Measurements from ENCODE around the gene OR5AU1.
"Not testable (repeated sequence)": the region's sequence is repeated elsewhere in the genome, so short reads cannot be mapped to it uniquely, and the experiment has no call there.

OR5AU1 gene

DNA sequence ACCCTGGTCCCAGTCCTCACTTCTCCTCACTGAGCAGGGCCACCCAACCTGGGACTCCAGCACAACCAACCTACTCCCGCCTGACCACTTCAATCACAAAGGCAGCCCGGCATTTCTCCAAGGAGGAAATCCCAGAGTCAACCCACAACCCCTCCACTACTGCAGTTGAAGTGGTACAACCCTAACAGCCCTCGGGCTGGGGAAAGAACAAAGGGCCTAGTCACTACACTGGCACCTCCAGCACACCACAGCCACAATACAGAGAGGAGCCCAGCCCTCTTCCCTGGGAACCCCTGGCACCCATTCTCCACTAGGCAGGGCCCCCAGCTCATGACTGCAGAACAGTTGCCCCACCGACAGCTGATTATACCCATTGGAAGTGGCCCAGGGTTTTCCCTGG lies 13.7 kb upstream of the OR5AU1 start:
- no peak for DNase-seq

DNA sequence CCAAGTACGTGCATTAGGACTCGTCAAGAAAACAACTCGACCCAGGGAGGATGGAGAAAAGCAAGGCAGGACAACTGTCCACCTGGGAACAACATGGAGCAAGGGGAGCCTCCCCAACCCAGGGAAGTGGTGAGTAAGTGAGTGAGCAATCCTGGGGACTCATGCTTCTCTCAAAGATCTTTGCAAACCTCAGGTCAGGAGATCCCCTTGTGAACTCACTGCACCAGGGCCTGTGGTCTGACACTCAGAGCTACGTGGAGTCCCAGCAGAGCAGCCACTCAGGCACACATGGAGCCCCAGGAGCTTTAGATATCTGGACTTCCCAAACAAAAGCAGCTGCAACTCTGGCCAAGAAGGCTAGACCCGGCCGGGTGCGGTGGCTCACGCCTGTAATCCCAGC lies 12.2 kb upstream of the OR5AU1 start:
- no peak for DNase-seq

DNA sequence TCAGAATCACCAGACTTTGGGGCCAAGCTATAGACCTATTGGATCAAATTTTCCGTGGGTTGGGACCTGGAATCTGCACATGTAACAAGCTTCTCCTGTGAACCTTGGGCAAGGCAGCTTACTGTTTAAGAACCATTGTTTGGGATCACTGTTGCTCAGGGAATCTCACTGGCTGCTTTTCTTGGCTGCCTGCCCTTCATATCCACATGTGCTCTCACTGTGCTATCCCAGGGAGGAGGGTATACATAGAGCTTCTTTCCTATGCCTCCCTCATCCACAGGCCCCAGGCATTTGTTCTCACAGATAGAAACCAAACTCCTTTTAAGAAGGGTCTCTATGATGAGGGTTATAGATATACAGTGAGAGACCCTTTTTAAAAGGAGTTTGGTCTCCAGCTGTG lies 9.8 kb upstream of the OR5AU1 start:
- DNase-seq: not testable (repeated sequence)

DNA sequence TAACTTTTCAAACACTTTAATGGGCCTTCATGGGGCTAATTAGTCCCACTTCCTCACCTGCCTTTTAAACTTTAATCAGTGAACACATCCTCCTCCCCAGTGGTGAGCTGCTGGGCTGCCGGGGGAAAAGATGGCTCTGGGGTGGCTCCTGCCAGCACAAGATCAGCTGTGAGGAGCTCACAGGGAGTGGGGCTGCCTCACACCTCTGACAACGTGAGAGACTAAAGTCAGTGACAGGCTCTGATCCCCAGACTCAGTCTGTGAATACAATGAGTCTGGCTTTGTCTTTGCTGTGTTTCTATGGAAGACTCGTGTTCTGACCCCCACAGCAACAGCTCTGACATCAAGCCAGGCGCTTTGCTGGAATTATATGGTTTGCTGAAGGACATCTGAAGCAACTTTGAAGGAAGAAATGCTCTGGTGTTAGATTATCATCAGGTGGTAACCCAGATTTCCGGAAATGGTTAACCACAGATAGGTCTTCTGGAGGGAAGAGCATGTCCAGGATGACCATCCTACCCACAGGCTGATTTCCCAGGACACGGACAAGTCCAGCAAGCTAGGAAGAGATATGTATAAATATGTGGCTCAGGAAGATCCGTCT lies 9.2 kb upstream of the OR5AU1 start:
- DNase-seq: not testable (repeated sequence)

DNA sequence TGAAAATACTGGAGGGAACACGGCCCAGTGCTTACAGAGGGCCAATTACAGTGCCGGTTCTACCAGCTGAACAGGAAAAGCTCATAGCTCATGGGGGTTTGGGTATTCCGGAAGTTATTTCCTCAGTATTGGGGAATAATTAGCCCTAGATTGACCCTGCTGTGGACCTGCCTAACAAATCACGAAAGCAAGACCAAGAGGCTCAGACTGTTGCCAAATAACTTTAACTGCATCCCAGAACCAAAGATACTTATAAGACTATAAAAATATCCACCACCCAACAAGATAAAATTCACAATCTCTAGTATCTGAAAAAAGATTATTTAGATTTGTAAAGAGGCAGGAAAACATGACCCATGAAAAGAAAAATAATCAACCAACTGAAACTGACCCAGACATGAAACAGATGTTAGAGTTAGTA lies 8.0 kb upstream of the OR5AU1 start:
- DNase-seq: no peak

DNA sequence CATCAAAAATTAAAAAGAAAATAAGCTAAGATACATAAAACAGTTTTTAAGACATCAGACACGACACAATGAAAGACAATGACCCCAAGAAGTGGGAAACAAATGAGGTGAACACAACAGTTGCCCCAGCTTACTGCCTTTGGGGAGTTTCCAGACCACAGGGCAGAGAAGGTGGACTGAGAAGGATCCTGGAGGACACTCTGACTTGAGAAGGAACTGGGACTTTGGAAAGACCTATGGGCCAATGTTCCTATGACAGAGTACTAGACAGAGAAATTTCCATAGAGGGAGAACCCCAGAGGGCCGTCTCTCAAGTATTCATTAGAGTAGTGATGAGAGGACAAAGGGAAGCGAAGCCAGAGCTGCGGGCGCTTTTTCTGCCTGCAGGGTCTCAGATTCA lies 6.2 kb upstream of the OR5AU1 start:
- no peak for DNase-seq

DNA sequence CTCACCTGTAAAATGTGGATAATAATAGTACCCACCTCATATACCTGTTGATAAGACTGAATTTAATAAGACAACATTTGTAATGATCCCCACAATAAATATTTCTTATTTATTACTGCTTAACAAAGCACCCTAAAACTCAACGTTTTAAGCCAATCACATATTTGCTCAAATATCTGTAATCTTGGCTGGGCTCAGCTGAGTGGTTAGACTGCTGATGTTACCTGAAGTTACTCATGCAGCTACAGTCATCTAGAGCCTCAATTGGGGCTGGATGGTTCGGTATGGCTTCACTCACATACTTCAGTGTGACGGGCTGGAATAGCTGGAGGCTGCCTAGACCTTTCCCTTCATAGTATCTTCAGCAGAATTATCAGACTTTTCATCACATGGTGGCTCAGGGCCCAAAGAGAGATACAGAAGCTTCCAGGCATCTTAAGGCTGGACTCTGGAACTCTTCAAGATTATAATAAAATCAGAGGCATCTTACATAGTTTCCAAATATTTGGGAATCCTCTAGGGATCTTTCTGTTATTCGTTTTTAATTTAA lies 4.3 kb upstream of the OR5AU1 start:
- no peak for DNase-seq

DNA sequence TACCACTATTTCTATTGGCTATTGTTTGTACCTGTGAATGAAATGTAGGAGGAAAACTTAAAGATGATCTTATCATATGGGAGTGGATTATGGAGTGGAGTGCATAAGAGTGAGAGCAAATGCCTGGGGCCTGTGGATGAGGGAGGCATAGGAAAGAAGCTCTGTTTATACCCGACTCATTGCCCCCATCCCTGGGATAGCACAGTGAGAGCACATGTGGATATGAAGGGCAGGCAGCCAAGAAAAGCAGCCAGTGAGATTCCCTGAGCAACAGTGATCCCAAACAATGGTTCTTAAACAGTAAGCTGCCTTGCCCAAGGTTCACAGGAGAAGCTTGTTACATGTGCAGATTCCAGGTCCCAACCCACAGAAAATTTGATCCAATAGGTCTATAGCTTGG lies 2.3 kb upstream of the OR5AU1 start:
- DNase-seq: not testable (repeated sequence)

DNA sequence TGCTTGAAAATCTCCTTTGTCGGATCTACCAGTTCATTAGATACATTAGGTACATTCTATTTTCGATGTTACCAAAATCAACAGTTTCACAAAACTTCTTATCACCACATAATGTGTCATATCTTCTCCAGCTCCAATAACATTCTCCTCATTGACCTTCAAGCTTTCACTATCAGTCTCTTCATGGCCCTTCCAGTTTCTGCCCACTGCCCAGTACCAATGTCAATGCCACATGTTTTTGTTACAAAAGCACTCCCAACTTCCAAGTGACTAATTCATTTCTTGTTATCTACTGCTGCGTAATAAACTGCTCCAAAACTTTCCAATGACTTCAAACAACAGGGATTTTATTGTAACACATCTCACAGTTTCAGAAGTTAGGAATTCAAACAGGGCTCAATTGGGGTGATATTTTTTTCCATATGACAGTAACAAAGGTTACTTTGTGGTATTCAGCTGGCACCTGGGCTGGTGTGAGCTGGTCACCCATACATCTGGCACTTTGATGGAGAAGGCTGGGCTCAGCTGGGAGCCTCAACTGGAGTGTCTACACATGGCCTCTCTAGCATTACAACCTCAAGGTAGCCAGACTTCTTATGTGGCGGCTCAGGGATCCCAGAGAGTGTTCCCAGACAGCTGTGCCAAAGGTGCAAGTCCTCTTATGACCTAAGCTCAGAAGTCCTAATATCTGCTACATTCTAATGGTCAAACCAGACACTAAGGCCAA lies 6.1 kb downstream of the OR5AU1 start:
- no peak for DNase-seq

DNA sequence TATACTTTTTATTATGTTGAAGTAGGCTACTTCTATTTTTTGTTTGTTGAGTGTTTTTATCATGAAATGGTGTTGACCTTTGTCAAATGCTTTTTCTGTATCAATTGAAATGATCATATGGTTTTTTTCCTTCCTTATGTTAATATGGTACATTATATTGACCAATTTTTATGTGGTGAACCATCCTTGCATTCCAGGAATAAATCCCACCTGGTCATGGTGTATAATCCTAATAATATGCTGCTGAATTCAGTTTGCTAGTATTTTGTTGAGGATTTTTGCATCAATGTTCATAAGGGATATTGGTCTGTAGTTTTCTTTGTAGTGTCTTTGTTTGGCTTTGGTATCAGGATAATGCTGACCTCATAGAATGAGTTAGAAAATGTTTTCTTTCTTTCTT lies 10.4 kb downstream of the OR5AU1 start:
- no peak for DNase-seq

DNA sequence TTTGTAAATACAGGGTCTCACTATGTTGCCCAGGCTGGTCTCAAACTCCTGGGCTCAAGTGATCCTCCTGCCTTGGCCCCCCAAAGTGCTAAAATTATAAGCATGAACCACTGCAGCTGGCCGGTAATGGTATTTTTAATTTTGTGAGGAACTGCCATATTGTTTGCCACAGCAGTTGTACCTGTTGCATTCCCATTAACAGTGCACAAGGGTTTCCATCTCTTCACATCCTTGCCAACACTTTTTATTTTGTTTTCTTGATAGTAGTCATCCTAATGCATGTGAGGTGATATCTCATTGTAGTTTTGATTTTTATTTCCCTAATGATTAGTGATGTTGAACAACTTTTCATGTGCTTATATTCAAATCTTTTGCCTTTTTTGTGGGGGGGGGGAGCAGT lies 13.5 kb downstream of the OR5AU1 start:
- no peak for DNase-seq

DNA sequence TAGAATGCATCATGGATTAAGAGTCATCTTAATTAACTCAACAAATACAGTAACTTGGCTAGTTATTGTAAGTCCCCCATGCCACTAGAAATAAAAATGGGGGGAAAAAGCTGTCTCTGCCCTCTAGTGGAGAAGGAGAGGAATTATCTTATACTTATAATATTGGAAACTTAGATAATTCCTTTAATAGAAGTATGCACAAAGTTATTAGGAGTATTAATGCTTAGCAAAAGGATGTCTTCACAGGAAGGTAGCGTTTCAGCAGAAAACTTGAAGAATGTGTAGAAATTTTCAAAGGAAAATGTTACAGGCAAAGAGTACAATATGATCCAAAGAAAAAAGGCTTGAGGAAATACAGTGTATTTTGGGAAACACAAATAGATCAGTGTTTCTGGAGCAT lies 19.8 kb downstream of the OR5AU1 start:
- DNase-seq: no peak

DNA sequence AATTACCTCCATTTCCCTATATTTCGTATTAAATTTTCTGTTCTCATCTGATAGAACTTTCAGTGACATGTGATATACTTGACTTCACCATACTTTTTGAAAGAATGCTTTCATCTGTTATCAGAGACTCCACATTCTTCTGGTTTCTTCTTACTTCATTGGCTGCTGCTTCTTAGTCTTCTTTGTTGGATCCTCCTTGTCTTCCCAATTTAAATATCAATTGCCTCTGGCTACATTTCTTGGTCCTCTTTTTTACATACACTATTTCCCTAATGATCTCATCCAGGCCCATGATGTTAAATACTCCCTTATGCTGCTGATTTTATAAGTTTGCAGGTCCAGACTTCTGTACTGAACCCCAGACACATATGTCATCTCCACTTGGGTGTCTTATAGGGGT lies 22.0 kb downstream of the OR5AU1 start:
- DNase-seq: no peak

DNA sequence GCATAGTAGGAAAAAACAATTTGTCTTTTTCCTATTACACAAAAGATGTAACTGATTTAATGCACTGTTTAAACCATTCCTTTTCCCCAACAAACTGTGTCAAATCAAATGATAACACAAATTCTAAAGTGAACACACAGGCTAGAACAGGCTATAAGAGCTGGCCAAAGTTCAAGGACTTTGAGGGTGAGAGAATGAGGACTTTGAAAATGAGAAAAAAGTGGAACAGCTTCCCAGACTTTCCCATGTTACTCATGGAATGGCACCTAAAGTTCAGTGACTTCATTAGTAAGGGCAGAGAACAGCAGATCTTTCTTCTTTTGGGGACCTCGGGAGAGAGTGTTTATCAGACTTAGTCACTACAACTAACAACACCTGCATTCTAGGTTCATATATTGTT lies 32.4 kb downstream of the OR5AU1 start:
- DNase-seq: no peak

DNA sequence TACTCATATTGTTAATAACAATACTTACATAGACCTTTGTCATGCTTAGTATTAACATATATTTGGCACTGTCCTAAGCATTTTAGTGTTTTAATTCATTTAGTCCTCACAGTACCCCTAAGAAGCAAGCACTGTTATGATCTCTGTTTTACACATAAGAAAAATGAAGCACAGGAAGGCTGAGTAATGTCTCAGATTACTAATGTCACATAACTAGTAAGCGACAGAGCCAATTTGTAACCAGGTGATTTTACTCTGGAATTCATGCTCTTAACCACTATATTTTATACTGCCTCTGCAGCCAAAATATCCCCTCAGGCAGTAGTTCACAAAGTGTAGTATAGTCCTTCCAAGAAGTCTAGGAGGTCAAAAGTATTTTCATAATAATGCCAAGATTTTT lies 34.7 kb downstream of the OR5AU1 start:
- no peak for DNase-seq

DNA sequence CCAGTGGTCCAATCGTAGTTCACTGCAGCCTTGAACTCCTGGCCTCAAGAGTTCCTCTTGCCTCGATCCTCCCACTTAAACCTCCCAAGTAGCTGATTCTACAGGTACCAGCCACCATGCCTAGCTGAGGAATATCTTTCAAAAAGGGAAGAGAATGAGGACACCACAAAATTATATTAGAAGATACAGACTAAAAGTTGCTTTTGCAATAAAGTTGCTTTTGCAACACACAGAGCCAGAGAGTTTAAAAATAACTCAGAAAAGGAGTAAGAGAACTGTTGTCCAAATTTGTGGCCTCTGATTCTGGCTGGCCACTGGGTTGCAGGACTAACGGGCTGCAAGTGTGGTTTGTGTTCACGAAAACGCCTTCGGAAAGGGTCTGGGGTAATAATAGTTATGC lies 35.2 kb downstream of the OR5AU1 start:
- no peak for DNase-seq

DNA sequence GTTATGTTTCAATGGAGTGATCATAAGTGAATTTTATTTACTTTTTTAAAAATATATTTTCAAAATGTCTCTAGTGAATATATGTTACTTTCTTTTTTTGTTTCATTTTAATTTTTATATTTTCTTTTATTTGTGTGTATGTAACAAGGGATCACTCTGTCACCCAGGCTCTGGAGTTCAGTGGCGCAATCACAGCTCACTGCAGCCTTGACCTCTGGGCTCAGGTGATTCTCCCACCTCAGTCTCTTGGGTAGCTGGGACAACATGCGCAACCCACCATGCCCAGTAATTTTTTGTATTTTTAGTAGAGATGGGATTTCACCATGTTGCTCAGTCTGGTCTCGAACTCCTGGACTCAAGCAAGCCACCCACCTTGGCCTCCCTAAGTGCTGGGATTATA lies 36.9 kb downstream of the OR5AU1 start:
- no peak for DNase-seq

DNA sequence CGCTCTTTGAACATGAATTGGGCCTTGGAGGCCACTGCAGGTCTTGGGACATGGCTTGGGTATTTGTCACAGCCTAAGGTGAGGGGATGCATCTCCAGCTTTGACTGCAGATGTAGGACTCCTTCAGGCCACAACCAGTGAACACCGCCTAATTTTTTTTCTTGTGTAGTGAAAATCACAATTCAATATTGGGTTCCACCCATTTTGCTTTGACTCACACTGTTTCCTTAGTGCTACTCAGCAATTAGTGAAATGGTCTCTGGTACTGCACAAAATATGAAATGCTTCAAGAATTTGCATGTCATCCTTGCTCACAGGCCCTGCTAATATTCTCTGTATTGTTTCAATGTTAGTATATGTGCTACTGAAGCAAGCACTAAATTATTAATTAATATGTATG lies 42.5 kb downstream of the OR5AU1 start:
- no peak for DNase-seq

DNA sequence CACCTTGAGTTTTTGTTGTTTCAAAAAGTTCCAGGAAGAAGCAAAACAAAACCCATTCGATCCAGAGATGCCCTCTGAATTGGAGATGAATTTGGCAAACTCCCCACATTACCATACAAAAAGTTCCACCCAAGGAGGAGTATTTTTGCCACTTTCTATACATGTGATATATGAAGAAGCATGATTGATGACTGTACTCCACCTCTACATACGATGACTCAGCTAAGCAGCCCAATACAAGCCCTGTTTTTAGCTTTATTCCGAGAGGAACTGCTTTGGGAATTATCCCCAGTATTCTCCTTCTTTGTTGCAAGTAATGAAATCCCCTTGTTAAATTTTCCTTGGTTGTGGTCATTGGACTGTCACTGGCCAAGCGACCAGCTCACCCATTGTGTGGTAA lies 43.6 kb downstream of the OR5AU1 start:
- no peak for DNase-seq

DNA sequence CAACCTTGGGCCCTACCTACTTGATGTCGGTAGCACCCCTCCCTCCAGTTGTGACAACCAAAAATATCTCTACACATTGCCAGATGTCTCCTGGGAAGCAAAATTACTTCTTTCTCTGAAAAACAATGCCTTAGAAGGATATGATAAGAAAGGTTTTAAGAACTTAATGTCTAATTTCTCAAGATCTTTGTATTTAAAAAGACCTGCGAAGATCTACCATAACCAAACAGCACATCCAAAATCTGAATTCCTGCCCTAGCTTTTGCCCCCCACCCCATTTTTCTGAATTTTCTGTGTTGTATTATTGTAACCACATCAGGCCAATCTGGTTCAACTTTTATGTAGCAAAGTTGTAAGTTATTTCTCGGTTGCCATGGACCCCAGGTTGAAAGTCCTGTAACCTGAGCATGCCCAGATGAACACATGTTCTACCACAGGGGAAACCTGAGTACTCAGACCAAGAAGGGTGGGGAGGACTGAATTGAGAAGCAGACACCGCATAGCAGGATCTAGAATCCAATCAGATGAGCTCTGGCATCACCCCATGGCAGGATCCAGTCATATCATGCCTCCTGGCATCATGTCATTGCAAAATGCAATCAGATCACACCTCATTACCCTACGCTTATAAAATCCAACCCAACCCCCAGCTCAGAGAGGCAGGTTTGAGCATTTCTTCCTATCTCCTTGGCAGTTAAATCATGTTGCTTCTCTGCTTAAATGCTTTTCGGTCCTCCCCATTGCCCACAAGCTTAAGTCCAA lies 46.3 kb downstream of the OR5AU1 start:
- peak; percentile 19 for DNase-seq

DNA sequence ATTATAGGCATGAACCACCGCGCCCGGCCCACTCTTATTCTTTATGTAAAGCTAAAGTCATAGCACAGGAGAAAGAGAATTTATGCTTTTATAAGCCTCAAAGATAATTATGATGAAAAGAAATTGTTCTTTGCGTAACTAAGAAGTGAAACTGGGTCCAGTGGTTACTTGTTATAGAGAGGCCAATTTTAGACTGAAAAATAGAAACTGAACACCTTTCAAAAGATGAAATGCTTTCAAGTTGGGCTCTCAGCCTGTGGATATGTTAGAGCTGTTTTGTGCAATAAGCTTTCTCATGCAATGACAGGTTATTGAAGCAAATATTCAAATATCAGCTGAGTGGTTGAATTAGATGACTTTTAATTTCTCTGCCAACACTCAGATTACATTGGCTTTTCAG lies 47.1 kb downstream of the OR5AU1 start:
- no peak for DNase-seq

DNA sequence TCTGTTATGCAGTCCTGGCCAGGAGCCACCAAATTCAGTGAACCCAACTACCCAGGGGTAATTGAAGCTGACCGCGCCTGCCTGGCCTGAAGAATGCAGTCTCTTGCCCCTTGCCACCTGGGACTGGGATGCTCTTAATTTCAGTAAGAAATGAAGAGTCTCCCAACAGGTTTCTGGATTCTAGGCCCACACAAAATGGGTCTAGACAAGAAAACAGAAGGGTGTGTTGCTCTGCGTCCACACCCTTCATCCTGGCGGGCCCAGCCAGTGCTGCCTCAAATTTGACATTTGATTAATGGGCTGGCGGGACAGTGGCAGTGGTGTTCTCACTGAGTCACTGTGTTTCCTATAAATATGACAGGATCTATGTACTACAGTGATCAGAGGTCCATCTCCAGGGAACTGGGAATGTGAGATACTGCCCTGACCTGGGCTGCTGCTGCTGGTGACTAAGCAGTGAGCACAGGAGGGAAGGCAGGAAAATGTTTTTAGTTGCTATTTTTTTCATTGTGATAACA lies 48.5 kb downstream of the OR5AU1 start:
- no peak for DNase-seq

DNA sequence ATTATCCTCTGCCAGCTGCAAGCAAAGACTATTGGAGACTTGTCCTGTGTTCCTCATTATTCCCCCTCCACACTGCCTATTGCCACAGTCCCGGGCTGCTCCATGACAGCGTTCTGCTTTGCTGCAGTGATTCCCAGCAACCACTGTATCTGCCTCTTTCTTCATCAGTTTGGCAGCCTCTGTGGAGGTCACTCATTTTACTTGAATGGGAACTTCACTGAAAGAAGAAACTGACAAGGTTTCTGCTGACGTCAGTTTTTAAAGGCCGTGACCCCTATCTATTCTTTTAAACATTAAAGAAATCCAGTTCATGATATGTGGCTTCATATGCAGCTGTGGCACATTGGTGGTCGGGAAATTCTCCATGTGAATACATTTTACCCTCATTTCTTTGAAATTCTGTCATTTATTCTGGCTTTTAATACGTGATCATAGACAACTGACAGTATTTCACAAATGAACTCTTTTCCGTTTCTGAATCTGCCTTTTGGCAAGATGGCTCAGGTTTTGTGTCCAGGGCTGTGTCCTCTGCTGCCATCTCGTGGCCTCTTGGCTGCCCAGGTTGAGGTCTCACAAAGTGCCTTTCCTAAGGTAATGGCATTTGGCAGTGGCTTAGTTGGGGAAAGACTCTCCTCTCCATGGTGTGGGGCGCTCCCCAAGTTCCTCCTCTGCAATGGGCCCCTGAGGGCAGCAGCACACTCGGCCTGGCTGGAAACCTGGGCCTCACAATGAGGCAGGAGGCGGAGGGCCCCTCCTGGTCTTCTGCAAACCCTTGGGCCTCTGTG lies 49.2 kb downstream of the OR5AU1 start:
- peak; percentile 82 for DNase-seq
